ENCODE results near the gene TAS1R3.
"Not testable (repeated sequence)": the region's sequence is repeated elsewhere in the genome, so short reads cannot be mapped to it uniquely, and the experiment has no call there.

Gene TAS1R3

DNA sequence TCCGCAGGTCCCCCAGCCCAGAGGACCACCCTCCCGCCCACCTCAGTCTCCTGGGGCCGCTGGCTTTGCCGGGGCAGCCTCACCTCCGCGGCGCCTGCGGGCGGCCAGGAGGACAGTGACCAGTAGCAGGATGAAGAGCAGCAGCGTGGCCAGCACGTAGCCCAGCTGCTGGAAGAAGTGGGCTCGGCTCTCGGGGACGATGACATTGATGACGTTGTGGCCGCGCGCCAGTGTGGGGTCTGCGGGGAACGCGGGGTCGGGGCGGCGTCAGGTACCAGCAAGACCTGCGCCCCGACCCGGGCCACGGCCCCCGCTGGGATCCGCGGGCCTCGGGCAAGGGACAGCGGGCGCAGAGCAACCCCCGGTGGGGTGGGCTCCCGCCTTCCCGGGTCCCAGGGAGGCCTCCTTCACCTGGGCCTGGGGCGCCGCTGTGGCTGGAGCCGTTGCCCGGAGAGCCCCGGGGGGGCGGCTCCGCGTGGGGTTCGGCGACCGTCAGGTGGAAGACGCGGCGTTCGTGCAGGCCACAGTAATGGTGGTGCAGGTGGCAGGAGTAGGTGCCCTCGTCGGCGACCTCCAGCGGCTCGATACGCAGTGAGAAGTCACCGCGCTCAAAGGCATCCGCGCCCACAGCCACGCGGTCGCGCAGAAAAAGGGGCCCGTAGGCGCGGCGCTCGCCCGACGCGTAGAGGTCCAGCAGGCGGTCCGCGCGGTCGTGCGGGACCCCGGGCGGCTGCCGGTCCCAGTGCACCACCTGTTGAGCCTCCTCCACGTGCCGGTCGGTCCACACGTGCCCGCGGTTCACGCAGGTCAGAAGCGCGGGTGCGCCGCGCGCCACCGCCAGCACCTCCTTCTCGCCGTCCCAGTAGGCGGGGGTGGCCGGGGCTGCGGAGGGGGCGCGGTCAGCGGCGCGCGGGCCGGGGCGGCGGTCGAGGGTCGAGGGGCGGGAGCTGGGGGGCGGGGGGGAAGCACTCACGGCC is 23.5 kb downstream of the TAS1R3 start:
- no peak for DNase-seq

DNA sequence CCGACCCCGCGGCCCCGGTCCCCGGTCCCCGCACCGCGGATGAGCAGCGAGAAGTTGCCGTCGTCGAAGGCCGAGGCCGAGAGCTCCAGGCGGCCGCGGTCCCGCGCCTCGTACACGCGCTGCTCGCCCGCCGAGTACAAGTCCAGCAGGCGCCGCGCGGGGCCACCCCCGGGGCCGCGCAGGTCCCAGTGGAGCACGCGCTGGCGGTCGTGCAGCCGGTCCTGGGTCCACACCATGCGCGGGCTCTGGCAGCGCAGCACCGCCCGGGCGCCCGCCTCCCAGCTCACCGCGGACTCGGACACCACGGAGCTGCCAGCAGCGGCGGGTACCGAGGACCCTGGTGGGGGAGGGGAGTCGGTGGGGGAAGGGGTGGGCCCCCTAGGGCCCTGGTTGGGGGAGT is 24.3 kb downstream of the TAS1R3 start:
- peak; percentile 43 for DNase-seq

DNA sequence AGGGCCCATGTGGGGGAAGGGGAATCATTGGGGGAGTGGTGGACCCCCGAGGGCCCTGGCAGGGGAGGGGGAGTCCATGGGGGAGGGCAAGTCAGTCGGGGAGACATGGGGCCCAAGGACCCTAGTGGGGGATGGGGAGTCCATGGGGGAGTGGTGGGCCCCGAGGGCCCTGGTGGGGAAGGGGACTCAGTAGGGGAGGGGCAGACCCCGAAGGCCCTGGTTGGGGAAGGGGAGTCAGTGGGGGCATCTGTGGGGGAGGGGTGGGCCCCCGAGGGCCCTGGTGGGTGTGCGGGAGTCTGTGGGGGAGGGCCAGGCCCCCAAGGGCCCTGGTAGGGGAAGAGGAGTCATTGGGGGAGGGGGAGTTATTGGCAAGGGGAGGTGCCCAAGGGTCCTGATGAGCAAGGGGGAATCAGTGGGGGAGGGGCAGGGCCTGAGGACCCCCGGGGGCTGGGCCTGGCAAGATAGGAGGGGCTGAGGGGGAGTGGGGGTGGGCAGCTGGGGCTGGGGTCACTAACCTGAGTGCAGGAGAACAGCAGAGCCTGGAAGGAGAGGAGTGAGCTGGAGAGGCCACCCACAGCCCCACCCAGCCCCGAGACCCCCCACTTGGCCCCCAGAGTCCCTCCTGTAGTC is 25.2 kb downstream of the TAS1R3 start:
- DNase-seq: no peak

DNA sequence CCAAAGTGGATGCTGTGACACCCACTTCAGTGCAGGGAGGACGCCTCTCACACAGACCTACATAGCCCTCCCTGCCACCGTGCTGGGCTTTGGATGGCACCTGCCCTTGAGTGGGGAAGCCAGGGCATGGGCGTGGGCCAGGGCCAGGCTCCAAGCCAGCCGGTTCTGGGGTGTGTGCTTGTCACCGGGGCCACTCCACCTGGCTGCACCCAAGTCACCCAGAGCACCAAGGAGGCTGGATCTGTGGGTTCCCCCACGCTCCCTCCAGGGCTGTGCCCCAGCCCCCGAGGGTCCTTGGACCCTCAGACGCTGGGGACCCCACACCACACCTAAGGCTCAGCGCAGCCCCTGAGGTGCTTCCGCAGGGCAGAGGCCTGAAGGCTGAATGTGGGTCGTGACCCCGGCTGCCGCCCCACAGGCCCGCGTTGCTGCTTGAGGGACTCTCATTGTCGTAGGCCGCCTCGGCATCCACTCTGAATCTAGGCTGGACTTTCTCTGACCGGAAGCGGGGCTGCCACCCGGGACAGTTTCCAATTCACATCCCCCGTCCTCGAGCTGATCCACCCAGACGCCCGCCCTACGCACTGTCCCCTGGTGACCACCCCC is 25.8 kb downstream of the TAS1R3 start:
- DNase-seq: no peak

DNA sequence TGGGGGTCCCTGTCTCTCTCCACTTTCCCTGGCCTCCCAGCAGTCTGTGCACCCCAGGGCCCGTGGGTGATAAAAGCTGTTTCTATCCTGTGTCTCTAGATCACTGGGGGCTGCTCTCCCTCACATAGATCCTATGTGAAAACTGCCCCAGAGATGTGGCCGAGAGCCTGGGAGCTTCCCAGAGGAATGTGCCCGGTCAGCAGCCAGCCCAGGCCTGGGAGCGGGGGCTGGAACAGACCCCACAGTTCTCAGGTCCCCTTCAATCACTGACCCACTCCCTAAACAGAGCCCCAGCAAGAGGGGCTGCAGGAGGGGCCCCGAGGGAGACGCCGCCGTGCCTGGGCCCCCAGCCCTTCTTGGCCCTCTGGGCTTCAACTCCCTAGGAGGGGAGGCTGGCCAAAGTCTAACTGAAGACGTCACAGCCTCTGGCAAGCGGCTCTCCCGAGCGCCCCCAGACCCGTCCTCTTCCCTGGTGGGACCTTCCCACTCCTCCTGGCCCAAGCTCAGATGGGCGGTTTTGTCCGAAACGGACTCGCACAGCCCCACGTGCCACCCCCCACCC is 26.9 kb downstream of the TAS1R3 start:
- no peak for DNase-seq

DNA sequence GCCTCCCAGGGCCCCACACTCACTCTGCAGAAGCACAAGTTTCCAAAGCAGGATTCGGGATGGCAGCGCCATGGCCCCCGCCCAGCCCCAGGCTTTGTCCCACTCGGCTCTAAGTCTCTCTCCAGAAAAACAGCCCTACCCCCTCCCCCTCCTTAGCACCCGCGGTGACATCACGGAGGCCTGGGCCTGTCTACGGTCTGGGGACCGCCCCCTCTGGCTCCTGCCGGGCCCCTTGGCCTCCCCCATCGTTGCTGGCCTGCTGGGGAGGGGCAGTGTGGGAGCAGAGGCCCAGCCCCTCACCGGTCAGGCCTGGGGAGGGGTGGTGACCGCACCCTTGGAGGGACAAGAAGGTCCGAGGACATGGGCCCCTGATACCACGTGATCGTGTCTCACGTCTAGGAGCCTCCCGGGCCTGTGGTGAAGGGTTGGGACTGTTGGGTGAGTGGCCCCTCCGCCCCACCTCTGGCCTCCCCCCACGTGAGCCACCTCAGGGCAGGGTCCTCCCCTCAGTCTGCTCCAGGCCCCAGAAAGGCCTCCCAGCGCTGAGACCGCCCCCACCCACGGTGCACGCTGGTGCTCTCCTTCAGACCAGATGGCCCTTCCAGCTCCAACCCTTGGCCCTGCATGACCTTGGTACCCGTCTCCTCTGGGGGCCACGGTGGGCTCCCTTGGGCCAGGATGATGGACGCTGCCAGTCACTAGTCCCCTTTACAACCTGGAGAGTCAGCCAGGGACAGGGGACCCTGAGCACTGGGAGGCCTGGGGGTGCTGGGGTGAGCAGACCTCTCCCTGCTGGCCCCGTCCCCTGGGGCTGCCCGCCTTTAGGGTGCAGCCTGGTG is 27.6 kb downstream of the TAS1R3 start, which contains the start of gene MXRA8:
MXRA8 (minus strand) TSS at position 123 of the 839 bp plus-strand sequence; CDS start at position 72, 51 bp downstream.
- DNase-seq: peak; percentile 47

DNA sequence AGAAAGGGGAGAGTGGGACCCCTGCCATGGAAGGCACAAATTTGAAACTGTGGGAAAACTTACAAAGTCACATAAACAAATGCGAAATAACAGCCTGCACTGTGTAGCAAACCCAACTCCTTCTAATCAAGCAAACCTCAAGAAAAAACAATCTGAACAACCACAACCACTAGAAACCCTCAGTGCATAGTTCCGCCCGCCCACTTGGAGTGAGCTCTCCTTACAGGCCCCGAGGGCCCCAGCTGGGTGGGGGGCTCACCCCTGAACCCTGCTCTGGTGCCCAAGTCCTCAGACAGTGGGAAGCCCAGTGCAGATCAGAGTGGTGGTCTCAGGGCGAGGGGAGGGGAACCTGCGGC is 28.2 kb downstream of the TAS1R3 start:
- no peak for DNase-seq

DNA sequence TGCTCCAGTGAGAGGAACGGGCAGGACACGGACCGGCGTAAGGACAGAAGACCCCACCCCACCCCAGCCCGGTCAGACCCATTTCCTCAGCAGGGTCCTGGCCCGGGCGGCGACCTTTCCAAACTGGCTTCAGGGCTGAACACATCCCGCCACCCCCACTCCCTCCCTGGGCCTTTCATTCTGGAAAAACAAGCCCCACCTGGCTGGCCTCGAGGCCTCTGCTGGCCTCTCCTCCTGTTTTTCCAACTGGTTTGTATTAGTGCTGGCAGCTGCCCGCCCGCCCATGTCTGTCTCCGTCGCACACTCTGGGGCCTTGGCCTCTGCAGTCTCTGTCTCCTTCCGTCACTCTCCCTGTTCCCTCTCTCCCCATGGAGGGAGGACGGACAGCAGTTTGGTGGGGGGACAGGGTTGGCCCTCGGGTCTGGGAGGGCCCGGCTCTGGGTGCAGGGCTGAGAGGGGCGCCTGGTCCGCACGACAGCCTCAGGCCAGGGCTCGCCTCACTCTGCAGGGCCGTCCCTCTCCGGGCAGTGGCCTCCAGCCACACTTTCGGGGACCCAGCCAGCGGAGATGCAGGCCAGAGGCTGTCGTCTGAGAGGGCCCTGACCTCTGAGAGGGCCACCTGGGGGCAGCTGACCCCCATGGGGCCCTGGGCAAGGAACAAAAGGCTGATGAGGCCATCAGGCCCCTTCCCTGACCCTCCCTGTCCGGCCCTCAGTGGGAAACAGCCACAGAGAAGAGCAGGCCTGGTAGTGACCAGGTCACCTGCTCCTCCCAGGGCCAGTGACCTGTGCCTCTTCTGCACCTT is 28.8 kb downstream of the TAS1R3 start:
- DNase-seq: no peak

DNA sequence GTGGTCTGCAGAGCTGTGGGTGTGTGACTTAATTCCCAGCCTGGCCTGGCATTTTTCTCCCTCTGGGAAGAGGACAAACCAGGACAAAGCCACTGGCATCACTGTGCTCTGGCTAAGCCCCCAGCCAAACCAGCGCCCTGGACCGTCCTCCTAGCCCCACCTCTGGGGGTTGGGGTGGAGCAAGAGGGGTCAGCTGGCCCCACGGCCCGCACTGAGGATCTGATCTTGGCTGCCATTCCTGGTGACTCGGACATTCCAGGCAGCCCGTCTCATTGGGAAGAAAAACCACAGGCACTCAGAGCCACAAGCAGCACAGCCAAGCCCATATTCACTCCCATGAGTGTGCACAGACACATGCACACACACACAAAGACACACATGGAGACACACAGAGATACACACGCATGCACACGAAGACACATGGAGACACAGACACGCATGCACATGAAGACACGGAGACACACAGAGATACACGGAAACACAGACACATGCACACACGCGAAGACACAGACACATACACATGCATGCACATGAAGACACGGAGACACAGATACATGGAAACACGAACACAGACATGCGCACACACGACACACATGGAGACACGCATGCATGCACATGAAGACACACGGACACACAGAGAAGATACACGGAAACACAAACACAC is 29.6 kb downstream of the TAS1R3 start:
- no peak for DNase-seq

DNA sequence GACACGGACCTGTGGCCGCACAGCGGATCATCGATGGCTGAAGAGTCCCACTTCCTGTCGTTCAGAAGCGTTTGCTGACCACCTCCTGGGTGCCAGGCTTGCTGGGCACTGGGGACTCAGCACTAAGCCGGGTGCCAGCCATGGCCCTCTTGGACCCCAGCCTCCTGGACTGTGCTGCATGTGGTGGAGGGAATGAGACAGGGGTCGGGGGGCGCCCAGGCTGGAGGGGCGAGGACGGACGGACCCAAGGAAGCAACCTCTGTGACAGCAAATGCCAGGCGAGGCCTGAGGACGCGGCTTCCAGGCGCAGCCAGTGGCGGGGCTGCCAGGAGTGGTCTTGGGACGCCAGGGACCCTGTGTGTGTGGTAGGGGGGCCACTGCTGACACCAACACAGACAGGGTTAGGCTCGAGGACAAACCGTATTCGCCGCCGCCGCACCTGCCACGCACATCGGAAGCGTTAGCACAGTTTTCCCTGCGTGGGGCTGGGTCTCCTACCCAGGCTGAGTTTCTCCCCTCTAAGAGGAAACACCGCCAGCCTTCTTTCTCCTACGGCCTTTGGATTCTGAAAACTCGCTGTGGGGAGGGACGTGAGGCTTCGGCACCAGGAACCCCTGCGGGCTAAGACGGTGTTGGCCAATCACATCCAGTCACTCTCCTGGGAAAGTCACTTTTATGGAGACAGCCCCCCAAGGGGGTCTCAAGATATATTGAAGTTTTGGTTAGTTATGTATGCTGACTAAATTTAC is 30.3 kb downstream of the TAS1R3 start:
- no peak for DNase-seq

DNA sequence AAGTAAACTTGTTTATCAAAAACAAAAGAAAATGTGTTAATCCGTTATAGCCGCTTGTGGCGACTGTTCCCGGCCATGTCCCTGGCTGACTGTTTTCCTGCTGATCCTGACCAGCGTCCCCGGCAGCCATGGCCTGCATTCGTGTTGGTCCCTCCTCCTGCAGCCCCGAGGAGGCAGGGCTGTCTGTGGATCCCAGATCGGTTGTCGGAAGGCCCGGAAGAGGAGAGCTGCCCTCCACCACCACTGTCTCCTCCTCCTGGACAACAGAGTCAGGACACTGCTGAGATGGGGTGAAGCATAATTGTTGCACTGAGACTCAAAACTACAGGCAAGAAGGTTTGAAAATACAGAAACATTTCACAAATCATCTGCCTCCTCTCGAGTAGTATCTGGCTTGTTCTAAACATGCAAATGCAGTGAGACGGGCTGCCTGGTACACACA is 30.9 kb downstream of the TAS1R3 start:
- no peak for DNase-seq

DNA sequence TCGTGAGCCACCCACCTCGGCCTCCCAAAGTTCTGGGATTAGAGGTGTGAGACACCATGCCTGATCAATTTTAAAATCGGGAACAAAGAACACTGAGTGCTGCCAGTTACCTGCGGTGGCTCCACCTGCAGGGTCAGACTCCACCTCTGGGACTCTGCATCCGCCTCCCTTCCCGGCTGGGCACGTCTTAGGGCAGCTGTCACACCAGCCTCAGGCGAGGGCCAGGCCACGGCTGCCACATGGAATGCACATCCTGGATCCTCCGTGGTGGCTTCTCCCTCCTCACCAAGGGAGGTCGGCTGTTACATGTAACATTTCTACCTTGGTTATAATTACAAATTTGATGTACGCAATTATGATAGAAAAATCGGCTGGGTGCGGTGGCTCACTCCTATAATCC is 33.2 kb downstream of the TAS1R3 start:
- no peak for DNase-seq

DNA sequence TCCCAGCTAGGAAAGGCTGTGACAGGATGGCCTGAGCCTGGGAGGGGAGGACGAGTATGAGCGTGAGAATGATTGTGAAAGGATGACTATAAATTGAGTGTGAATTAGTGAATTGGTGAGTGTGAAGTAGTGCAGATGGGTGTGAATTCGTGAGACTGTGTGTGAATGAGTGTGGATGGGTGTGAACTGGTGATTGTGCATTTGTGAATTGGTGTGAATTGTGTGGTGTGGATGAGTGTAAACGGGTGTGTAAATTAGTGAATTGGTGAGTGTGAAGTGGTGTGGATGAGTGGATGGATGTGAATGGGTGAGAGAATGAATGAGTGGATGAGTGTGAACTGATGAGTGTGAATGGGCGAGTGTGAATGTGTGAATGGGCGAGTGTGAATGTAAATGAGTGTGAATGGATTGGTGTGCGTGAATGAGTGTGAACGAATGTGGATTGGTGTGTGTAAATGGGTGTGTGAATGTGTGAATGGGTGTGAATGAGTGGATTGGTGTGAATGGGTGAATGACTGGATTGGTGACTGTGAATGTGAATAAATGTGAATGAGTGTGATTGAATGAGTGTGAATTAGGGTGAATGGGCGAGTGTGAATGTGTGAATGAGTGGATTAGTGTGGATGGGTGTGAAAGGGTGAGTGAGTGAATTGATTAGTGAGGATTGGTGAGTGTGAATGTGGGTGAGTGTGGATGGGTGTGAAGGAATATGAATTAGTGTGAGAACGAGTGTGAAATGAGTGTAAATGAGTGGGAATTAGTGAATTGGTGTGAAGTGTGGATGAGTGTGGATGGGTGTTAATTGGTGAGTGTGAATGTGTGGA is 35.0 kb downstream of the TAS1R3 start:
- no peak for DNase-seq

DNA sequence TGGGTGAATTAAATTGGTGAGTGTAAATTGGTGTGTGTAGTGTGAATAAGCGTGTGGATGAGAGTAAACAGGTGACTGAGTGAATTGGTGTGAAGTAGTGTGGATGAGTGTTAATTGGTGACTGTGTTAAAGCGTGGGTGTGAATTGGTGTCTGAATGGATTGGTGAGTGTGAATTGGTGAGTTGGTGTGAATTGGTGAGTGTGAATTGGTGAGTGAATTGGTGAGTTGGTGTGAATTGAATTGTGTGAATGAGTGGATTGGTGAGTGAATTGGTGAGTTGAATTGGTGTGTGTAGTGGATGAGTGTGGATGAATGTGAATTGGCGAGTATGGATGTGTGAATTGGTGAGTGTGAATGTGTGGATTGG is 35.6 kb downstream of the TAS1R3 start:
- DNase-seq: no peak

DNA sequence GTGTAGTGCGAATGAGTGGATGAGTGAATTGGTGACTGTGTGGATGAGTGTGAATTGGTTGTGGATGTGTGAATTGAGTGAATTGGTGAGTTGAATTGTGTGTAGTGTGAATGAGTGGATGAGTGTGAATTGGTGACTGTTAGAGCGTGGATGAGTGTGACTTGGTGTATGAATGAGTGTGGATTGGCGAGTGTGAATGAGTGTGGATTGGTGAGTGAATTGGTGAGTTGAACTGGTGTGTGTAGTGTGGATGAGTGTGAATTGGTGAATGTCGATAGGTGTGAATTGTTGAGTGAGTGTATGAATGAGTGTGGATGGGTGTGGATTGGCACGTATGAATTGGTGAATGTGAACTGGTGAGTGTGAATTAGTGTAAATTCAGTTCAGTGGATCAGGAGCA is 36.2 kb downstream of the TAS1R3 start:
- DNase-seq: no peak

DNA sequence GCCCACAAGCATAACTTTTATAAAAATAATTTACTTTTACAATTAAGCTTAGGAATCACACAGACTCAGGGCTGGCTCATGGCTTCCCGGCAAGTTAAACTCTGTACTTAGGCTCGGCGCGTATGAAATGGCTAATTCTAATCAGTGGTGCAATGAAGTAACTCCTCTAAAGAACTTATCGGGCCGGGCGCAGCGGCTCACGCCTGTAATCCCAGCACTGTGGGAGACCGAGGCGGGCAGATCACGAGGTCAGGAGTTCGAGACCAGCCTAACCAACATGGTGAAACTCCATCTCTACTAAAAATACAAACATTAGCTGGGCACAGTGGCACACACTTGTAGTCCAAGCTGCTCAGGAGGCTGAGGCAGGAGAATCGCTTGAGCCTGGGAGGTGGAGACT is 39.0 kb downstream of the TAS1R3 start:
- not testable (repeated sequence) for DNase-seq

DNA sequence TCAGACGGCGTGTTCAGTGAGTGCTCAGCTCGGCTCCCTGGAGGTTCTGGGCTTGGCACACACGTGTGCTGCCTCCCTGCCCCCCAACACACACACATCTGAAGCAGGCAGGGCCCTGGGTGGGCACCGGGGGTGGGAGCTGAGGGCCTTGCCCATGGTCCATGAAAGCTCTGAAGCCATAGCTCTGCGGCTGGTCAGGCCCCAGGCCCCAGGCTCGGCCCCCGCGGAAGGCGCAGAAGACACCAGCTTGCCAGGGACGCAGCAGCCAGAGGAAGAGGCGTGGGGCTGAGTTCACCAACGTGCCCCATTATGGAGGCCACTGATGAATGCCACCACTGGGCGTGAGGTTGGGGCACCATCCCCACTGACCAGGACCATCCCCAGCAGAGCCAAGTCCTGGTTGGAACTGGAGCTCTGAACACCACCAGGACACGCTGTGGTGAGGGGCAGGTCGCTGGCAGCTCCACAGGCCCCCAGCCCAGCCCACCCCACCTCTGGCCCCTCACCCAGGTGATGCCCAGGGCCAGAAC is 39.8 kb downstream of the TAS1R3 start:
- DNase-seq: no peak

DNA sequence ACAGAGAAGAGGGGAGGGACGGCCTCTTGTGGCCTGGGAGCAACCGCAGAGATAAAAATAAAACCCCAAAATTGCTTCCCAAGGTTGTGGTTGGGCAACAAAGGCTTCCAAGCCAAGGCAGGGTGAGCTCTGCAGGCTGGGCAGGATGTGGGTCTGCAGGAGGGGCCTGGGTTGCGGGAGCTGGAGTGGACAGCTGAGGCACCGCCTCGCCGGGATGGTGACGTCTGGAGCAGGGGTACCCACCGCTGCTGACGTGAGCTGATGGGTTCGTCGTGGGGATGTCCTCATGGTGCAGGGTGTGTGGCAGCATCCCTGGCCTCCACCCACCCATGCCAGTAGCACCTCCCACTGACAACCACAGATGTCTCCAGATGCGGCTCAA is 40.3 kb downstream of the TAS1R3 start:
- peak; percentile 47 for DNase-seq

Measured in activated CD4-positive, alpha-beta T cell treated with anti-CD3 and anti-CD28 coated beads for 48 hours (primary cell).